ENCODE results near the gene PTCD1. TPM values are rescaled to one million over a fixed set of nuclear protein-coding genes. Genes with fewer than 3 reads are reported as not detected.

Gene PTCD1
- total RNA-seq, 1 experiment from 2014 or later = 11.8 TPM

DNA sequence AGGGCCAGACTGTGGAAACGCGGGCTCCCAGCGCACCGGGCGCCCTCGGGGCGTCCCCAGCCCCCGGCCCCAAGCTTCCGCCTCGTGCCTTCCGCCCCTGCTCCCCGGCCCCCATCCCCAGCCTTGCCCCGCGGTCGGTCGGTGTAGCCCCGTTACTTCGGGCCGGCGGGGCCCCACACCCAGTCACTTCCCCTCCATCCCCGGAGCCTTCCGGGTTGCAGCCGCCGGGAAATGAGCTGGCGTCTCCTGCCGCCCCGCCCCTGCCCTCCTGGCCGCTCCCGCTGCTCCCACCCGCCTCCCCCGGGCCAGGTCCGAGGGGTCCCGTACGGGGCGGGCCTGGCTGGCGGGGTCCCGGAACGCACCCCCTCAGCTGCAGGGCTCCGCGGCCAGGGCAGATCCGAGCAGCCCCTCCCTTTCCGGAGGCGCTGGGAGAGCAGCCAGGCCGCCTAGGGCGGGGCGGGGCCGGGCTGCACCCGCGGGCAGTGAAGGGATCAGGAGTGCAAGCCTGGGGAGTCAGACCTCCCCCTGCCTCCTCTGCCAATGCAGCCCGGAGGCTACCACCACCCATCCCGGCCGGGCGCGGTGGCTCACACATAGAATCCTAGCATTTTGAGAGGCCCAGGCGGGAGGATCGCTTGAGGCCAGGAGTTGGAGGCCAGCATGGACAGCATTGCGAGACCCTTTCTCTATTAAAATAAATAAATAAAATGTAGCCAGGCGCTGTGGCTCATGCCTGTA is 63.4 kb downstream of the PTCD1 start:
- ChIA-PET POLR2A (ENCODE audit: low non-redundant PET) (no interaction called here), CTCF (no interaction called here)
- Histone ChIP-seq H3K36me3 (ENCODE audit: insufficient read depth, low read length, poor library complexity, severe bottlenecking) (no peaks in the 10 kb centered on the region), H3K27me3 (replicated peaks; ENCODE audit: insufficient read depth, low read depth, low read length, poor library complexity) (no peaks in the 10 kb centered on the region), H3K4me3 (ENCODE audit: low read depth, low read length, poor library complexity, severe bottlenecking) (peak overlapping the region; percentile 92), H3K27ac (ENCODE audit: low read depth, low read length, poor library complexity, severe bottlenecking) (peak overlapping the region; percentile 42), H3K4me1 (ENCODE audit: insufficient read depth, low read length, poor library complexity, severe bottlenecking) (peaks cover 15% of the 10 kb centered on the region), H3K9me3 (ENCODE audit: low read depth, low read length, poor library complexity, severe bottlenecking) (no peaks in the 10 kb centered on the region)
- BruUV-seq (replicated peaks) = no TSS peak
- no peak for TF ChIP-seq EZH2 (IDR thresholded peaks at IDR 0.05; ENCODE audit: borderline replicate concordance, low read depth, low read length, poor library complexity, severe bottlenecking)
- TF ChIP-seq, protein P1, sequence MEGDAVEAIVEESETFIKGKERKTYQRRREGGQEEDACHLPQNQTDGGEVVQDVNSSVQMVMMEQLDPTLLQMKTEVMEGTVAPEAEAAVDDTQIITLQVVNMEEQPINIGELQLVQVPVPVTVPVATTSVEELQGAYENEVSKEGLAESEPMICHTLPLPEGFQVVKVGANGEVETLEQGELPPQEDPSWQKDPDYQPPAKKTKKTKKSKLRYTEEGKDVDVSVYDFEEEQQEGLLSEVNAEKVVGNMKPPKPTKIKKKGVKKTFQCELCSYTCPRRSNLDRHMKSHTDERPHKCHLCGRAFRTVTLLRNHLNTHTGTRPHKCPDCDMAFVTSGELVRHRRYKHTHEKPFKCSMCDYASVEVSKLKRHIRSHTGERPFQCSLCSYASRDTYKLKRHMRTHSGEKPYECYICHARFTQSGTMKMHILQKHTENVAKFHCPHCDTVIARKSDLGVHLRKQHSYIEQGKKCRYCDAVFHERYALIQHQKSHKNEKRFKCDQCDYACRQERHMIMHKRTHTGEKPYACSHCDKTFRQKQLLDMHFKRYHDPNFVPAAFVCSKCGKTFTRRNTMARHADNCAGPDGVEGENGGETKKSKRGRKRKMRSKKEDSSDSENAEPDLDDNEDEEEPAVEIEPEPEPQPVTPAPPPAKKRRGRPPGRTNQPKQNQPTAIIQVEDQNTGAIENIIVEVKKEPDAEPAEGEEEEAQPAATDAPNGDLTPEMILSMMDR (conservative IDR thresholded peaks at IDR 0.05; ENCODE audit: low read depth, low read length) = no peak
- intact Hi-C loops (cut with micrococcal nuclease; ENCODE audit: unreplicated experiment) = no loop called here
- DNase-seq (ENCODE audit: low spot score) = peak; percentile 55

DNA sequence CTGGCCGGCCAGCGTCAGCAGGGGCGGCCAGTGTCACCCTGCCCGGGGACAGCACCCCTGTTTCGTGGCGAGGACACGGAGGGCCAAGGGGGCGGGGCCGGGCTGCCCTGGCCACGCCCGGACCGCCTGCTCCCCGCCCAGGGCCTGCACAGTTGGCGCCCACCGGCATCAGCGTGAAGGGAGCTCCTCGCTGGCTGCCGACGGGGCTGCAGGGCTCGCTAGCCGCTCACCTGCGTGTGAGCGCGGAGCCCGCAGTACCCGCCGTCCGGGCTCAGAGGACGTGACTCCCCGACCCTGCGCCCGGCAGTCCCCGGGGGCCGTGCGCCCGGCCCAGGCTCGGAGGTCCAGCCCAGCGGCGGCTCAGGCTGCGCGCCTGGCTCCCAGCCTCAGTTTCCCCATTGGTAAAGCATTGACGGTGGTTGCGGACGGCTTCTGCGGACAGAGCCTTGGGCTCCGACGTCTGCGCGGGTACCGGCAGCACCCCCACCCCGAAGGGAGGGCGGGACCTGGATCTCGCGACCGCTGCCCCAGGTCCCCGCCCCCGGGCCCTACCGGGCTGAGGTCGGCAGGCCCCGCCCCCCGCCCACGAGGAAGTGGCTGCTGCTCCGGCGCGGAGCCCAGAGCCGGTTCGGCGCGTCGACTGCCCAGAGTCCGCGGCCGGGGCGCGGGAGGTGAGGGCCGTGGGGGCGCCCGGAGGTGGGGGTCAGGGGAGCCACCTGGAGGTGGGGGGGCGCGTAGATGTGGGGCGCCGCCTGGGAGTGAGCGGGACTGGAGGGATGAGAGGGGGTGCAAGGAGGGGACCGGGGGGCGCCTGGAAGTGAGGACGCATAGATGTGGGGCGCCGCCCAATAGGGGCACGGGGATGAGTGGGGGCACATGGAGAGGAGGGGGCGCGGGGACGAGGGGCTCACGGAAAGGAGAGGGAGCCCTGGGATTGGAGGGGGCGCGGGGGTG is 64.2 kb downstream of the PTCD1 start, which contains the start of gene ARPC1B:
Gene ARPC1B, plus strand, starts transcription at position 620 of the 954 bp plus-strand sequence. CDS start 10,985 bp downstream, outside the sequence.
- H3K4me1 ChIP-seq (ENCODE audit: insufficient read depth, low read length, poor library complexity, severe bottlenecking) = peaks cover 7% of the 10 kb centered on the region
- H3K27ac ChIP-seq (ENCODE audit: low read depth, low read length, poor library complexity, severe bottlenecking) = peak within 1 kb of the TSS; percentile 42
- peak; percentile 77 for DNase-seq (ENCODE audit: low spot score)
- H3K4me3 ChIP-seq (ENCODE audit: low read depth, low read length, poor library complexity, severe bottlenecking) = peak within 1 kb of the TSS; percentile 92
- intact Hi-C loops (cut with micrococcal nuclease; ENCODE audit: unreplicated experiment) = no loop called here
- POLR2A ChIA-PET (ENCODE audit: low non-redundant PET) = interaction anchor here (0.5 kb wide), 1 partner anchor 726 kb away, joined by 6 read pairs; no protein-coding TSS in a partner anchor
- no peaks in the 10 kb centered on the region for H3K9me3 ChIP-seq (ENCODE audit: low read depth, low read length, poor library complexity, severe bottlenecking)
- no TSS peak for BruUV-seq (replicated peaks)
- no peaks in the 10 kb centered on the region for H3K27me3 ChIP-seq (replicated peaks; ENCODE audit: insufficient read depth, low read depth, low read length, poor library complexity)
- CTCF ChIA-PET = no interaction called here
- no peaks in the 10 kb centered on the region for H3K36me3 ChIP-seq (ENCODE audit: insufficient read depth, low read length, poor library complexity, severe bottlenecking)
- TF ChIP-seq, protein P1 (conservative IDR thresholded peaks at IDR 0.05; ENCODE audit: low read depth, low read length) = no peak
- TF ChIP-seq EZH2 (IDR thresholded peaks at IDR 0.05; ENCODE audit: borderline replicate concordance, low read depth, low read length, poor library complexity, severe bottlenecking) = no peak

DNA sequence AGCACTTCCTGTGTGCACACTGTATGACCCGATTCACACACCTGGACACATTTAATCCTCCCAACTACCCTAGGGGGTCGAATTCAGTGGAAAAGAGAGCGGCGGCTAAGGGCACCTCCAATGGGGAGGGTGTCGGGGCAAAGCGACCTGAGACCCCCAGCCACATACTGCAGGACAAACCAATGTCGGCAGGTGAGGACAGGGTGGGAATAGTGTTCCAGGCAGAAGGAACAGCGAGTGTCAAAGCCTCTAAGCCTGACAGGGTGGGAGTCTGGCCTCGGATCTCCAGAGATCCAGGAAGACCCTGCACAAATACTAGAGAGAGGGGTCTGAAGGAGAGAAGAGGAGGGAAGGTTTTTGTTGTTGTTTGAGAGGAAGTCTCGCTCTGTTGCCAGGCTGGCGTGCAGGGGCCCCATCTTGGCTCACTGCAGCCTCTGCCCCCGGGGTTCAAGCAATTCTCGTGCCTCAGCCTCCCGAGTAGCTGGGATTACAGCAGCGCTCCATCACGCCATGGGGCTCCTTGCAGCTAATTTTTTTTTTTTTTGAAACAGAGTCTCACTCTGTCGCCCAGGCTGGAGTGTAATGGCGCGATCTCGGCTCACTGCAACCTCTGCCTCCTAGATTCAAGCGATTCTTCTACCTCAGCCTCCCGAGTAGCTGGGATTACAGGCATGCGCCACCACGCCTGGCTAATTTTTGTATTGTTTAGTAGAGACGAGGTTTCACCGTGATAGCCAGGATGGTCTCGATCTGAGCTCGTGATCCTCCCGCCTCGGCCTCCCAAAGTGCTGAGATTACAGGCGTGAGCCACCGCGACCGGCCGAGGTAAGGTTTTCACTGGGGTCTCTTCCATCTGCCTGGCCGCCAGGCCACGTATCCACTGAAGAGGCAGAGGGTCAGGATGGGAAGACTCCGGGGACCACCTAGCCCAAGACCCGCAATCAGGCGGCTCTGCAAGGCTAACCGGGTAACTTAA is 65.2 kb downstream of the PTCD1 start:
- ChIA-PET POLR2A (ENCODE audit: low non-redundant PET) (no interaction called here), CTCF (no interaction called here)
- no peak for DNase-seq (ENCODE audit: low spot score)
- BruUV-seq (replicated peaks) = no TSS peak
- no peaks in the 10 kb centered on the region for H3K9me3 ChIP-seq (ENCODE audit: low read depth, low read length, poor library complexity, severe bottlenecking)
- TF ChIP-seq EZH2 (IDR thresholded peaks at IDR 0.05; ENCODE audit: borderline replicate concordance, low read depth, low read length, poor library complexity, severe bottlenecking) = no peak
- TF ChIP-seq, protein P1 (conservative IDR thresholded peaks at IDR 0.05; ENCODE audit: low read depth, low read length) = no peak
- no peak overlapping the region for H3K27ac ChIP-seq (ENCODE audit: low read depth, low read length, poor library complexity, severe bottlenecking)
- peaks cover 2% of the 10 kb centered on the region for H3K4me1 ChIP-seq (ENCODE audit: insufficient read depth, low read length, poor library complexity, severe bottlenecking)
- no peaks in the 10 kb centered on the region for H3K36me3 ChIP-seq (ENCODE audit: insufficient read depth, low read length, poor library complexity, severe bottlenecking)
- no peaks in the 10 kb centered on the region for H3K27me3 ChIP-seq (replicated peaks; ENCODE audit: insufficient read depth, low read depth, low read length, poor library complexity)
- intact Hi-C loops (cut with micrococcal nuclease; ENCODE audit: unreplicated experiment) = no loop called here
- no peak overlapping the region for H3K4me3 ChIP-seq (ENCODE audit: low read depth, low read length, poor library complexity, severe bottlenecking)

Data from A673 (cell line).